SK-N-SH (cell line): Measurements from ENCODE around the gene DHX35.

Source experiments
- EP300 ChIP-seq, 2 experiments: IDR thresholded peaks; 2 replicates each; pipeline versions ENCODE4 v1.4.0 to v1.6.1; 2012; ENCODE audit warnings: borderline replicate concordance in 1 of 2, low read depth in 1 of 2, low read length in 1 of 2
- EZH2phosphoT487 ChIP-seq: fragments of 200-600 bp; sonication (generic); IDR thresholded peaks from 2 replicates; pipeline ENCODE4 v1.6.1; 2017; ENCODE audit warnings: low read depth, mixed run types, mild to moderate bottlenecking, antibody characterized with exemption, moderate library complexity, borderline replicate concordance
- GABPA ChIP-seq: IDR thresholded peaks from 2 replicates; pipeline ENCODE4 v1.4.0; 2012; ENCODE audit warnings: low read depth, mild to moderate bottlenecking
- JUND ChIP-seq: IDR thresholded peaks from 2 replicates; pipeline ENCODE4 v1.4.0; 2012
- MAX ChIP-seq: IDR thresholded peaks from 2 replicates; pipeline ENCODE4 v1.4.0; 2012; ENCODE audit warnings: low read depth
- NFIC ChIP-seq: IDR thresholded peaks from 2 replicates; pipeline ENCODE4 v1.4.0; 2012; ENCODE audit warnings: borderline replicate concordance
- POLR2AphosphoS5 ChIP-seq: IDR thresholded peaks from 2 replicates; pipeline ENCODE4 v1.6.1; 2012; ENCODE audit warnings: low read depth, low read length
- USF1 ChIP-seq: IDR thresholded peaks from 2 replicates; pipeline ENCODE4 v1.4.0; 2012; ENCODE audit warnings: low read depth, borderline replicate concordance
- ZBTB33 ChIP-seq: IDR thresholded peaks from 2 replicates; pipeline ENCODE4 v1.4.0; 2012; ENCODE audit warnings: low read depth, borderline replicate concordance
- TF ChIP-seq, protein P1 (sequence below): fragments of 200-600 bp; sonication (generic); IDR thresholded peaks from 2 replicates; pipeline ENCODE4 v1.6.1; 2017; ENCODE audit warnings: antibody characterized with exemption, mild to moderate bottlenecking, moderate library complexity
- TF ChIP-seq, protein P2 (sequence below): IDR thresholded peaks from 2 replicates; pipeline ENCODE4; 2012

GRCh38 chr20:38937978-38938473 is 24.1 kb upstream of the DHX35 start:
- no peak for TF ChIP-seq MAX
- TF ChIP-seq USF1, result no peak
- no peak for TF ChIP-seq JUND
- no peak for TF ChIP-seq GABPA
- TF ChIP-seq EZH2phosphoT487, result no peak
- TF ChIP-seq, protein P1, sequence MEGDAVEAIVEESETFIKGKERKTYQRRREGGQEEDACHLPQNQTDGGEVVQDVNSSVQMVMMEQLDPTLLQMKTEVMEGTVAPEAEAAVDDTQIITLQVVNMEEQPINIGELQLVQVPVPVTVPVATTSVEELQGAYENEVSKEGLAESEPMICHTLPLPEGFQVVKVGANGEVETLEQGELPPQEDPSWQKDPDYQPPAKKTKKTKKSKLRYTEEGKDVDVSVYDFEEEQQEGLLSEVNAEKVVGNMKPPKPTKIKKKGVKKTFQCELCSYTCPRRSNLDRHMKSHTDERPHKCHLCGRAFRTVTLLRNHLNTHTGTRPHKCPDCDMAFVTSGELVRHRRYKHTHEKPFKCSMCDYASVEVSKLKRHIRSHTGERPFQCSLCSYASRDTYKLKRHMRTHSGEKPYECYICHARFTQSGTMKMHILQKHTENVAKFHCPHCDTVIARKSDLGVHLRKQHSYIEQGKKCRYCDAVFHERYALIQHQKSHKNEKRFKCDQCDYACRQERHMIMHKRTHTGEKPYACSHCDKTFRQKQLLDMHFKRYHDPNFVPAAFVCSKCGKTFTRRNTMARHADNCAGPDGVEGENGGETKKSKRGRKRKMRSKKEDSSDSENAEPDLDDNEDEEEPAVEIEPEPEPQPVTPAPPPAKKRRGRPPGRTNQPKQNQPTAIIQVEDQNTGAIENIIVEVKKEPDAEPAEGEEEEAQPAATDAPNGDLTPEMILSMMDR, result no peak
- no peak for TF ChIP-seq EP300 (IDR thresholded peaks at IDR 0.05; ENCODE audit: borderline replicate concordance in 1 of 2, low read depth in 1 of 2, low read length in 1 of 2)
- no peak for TF ChIP-seq POLR2AphosphoS5
- no peak for TF ChIP-seq NFIC
- TF ChIP-seq, protein P2, sequence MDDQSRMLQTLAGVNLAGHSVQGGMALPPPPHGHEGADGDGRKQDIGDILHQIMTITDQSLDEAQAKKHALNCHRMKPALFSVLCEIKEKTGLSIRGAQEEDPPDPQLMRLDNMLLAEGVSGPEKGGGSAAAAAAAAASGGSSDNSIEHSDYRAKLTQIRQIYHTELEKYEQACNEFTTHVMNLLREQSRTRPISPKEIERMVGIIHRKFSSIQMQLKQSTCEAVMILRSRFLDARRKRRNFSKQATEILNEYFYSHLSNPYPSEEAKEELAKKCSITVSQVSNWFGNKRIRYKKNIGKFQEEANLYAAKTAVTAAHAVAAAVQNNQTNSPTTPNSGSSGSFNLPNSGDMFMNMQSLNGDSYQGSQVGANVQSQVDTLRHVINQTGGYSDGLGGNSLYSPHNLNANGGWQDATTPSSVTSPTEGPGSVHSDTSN, result no peak
- no peak for TF ChIP-seq ZBTB33
